HG03097 (cell line): Measurements from ENCODE around the gene DRAM2.
A peak's percentile ranks its signal among the peaks of the same experiment; 100 is the strongest.

Experiments
- ATAC-seq: cut with Tn5 transposase; IDR thresholded peaks from one replicate; pipeline ENCODE4 v1.9.1; 2021; ENCODE audit not compliant: unreplicated experiment, low FRiP score

DRAM2 gene

GRCh38 chr1:111139956-111140679, at the start of gene DRAM2, which contains the start of gene CEPT1:
Gene DRAM2 (minus strand): TSS chr1:111140093. CDS start chr1:111131554, 8,539 bp downstream.
Gene CEPT1 (plus strand): TSS chr1:111140223. CDS start chr1:111147715, 7,492 bp downstream.
- ATAC-seq = peak; percentile 54

DNA sequence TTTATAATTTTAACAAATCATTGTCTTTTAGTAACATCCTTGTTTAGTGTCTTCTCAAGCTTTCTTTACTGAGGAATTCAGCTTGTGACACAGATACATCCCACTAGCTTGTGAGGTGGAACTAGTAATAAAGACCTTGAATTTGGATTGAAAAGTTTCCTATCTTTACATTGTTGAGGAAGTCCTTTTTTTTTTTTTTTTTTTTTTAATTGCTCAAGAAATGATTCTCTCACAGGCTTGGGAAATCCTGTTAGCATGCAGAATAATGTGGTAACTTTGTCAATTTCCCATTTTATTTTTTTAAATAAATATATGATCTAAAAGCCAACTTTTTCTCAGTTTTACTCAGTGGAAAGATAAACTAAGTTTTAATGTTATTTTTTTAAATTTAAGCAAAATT, 44.8 kb upstream of the DRAM2 start:
- ATAC-seq = no peak

DNA sequence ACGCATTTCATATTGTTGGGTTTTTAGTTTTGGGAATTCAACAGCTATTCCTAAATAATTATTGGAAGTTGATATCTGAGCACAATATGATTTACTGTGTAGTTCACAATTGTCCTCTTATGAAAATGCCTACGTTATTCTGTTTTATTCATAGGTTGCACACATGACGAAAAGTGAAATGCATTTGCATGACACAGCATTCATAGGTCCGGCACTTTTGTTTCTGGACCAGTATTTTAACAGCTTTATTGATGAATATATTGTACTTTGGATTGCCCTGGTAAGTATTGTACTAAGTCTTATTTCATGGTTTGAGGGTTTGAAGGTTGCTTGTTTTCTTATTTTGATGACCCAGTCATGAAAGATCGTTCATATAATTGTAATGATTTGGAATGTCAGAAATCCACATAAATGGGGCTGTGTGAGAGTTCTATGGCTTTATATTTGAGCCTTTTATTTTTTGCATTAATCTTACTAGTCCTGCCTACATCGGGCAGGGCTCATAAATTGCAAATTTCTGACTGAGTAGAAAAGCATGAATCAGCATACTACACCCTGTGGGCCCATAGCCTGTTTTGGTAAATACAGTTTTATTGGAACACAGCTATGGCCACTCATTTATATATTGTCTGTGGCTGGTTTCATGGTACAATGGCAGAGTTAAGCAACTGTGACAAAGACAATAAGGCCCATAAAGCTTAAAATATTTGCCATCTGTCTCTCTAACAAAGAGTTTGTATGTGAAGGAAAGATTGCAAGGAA, 43.6 kb upstream of the DRAM2 start:
- ATAC-seq = no peak

DNA sequence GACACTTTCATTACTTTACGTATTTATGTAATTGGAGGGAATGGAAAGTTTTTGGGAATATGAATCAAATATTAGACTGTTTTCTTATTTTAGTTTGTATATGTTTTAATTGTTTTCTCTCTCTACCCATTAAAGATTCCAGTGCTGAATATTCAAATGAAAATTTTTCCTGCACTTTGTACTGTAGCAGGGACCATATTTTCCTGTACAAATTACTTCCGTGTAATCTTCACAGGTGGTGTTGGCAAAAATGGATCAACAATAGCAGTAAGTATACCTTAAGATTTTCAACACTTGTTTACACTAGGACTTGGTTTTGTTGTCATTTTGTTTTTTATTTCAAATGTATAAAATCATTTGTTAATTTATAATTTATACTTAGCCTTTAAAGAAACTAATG, 42.2 kb upstream of the DRAM2 start:
- ATAC-seq = no peak

GRCh38 chr1:111179968-111180533, 40.2 kb upstream of the DRAM2 start:
- no peak for ATAC-seq

DNA sequence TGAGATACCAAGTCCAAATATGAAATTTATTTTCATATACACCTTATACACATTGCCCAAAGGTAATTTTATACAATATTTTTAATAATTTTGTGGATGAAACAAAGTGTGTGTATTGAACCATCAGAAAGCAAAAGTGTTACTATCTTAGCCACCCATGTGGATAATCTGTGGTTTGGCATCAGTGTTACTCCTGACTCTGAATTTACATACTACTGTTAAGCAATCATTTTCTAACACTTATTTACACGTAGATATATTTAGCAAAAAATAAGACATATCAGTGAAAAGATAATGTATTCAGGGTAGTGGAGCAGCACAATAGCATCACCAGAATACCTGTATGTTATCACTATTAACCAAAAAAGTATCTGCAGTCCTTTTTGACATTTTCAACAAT, 36.8 kb upstream of the DRAM2 start:
- ATAC-seq = no peak

GRCh38 chr1:111175349-111175748, 35.5 kb upstream of the DRAM2 start:
- no peak for ATAC-seq

- ATAC-seq = no peak
Observed at GRCh38 chr1:111174070-111174469, 34.2 kb upstream of the DRAM2 start.

DNA sequence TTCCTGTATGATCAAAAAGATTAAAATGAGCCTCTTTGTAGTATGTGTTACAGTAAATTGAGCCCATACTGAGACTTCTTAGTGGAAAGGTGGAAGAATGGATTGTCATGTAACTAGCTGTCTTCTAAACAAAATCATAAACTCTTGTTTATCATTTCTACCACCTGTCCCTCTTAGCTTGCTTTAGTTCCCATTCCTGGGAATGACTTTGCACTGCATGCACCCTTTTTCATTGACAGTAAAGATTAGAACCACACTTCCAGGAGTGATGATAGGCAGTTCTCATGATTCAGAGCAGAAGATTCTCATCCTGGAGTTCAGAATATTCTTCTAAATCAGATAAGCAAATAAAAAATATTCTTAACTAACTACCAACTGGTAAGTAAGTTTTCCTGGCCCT, 32.6 kb upstream of the DRAM2 start:
- no peak for ATAC-seq

DNA sequence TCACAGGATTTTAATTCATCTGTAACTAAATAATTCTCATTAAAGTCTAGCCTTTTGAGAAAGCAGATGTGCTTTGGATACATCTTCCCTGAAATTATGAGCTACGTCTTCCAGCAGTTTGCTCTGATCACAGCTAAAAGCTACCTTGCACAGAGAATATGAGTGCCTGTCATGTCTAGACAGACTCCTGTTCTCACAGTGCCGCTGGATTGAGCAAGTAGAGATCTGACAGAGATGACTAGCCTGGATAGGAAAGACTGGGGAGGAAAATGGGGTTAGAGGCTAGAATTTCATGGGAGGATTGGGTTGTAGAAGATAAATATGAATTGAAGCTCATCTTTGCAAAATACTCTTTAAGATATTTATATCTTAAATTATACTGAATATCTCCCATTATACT, 24.3 kb upstream of the DRAM2 start:
- ATAC-seq = no peak

- ATAC-seq = no peak
Observed at GRCh38 chr1:111163363-111163762, 23.5 kb upstream of the DRAM2 start.

- no peak for ATAC-seq
Observed at GRCh38 chr1:111162488-111162880, 22.6 kb upstream of the DRAM2 start.

GRCh38 chr1:111161843-111162487, 22.1 kb upstream of the DRAM2 start:
- no peak for ATAC-seq

- no peak for ATAC-seq
Observed at GRCh38 chr1:111157431-111157830, 17.5 kb upstream of the DRAM2 start.

DNA sequence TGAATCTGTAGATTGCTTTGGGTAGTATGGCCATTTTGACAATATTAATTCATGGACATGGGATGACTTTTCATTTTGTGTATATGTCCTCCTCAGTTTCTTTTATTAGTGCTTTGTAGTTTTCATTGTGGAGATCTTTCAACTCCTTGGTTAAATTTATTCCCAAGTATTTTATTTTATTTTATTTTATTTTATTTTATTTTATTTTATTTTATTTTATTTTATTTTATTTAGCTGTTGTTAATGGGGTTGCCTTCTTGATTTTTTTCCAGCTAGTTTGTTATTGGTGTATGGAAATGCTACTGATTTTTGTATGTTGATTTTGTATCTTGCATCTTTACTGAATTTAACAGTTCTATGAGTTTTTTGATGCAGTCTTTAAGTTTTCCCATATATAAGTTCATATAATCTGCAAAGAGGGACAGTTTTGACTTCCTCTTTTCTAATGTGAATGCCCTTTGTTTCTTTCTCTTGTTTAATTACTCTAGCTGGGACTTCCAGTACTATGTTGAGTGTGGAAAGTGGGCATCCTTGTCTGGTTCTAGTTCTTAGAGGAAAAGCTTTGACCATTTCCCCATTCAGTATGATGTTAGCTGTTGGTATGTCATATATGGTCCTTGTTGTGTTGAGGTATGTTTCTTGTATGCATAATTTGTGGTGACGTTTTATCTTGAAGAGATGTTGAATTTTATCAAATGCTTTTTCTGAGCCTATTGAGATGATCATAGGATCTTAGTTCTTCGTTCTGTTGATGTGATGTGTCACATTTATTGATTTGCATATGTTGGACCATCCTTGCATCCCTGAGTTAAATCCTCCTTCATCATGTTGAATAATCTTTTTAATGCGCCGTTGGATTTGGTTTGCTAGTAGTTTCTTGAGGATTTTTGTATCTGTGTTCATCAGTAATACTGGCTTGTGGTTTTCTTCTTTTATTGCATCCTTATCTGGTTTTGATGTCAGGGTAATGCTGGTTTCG, 14.4 kb upstream of the DRAM2 start:
- no peak for ATAC-seq

DNA sequence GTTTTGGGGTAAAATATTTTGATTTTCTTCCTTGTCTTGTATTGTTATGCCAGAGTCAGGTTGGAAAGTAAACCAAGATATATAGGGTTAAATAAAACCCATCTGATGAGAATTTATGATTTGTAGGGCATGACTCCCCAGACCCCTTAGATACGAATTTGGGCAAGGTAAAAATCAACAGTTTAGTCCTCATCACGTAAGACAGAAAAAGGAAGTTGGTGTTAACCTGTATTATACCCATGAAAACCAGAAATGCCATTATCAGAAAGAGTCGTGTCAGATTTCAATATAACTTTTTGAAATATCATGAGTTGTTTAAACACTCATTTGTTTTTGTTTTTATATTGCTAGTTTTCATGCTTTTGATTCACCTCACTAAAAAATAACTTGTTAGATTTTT, 11.9 kb upstream of the DRAM2 start:
- ATAC-seq = no peak

GRCh38 chr1:111148376-111148881, 8.5 kb upstream of the DRAM2 start:
- ATAC-seq = no peak

DNA sequence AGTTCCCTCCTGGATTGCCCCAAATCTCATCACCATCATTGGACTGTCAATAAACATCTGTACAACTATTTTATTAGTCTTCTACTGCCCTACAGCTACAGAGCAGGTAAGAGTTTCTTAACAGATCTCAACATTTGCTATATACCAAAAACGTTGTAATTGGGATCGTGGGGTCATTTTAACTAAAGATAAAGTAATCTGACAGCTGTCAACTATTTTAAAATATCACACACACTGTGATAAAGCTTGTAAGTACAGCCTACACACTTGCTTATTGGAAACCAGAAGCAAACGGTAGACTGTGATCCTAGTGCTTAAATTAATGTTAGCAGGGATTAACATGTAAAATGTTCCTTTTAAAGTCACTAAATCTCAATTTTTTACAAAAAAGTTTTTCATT, 8.1 kb upstream of the DRAM2 start:
- no peak for ATAC-seq

DNA sequence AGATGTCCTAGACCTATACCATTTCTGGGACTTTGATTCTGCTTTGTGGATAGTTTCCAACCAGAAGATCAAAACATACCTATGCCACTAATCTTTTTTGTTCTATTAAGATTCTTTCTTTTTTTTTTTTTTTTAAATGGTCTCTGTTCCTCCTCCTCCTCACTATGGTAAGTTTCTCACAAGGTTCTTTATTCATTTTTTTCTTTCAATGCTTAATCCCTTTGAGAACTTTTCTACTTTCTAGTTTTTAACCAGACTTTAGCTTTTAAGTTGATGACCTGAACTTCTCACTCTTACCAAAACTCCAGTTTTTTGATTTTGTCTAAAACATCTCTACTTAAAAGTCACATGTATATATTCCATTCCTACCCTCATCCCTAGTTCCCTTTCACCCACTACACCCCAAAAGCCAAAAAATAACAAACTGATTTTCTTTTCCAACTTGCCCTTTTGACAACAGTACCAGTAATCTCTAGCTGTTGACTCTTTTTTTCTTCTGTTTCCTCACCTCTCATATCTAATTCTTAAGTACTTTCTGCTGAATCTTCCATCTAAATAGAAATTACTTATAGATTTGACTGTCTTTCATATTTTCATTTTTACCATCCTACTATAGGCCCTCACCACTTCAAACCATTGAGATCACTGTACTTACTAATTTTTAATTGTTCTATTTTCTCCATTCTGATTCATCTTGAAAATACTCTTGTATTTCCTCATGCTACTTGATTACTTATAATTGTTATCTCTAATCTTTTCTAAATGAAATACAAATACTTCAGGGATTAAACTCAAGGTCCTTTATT, 6.3 kb upstream of the DRAM2 start:
- no peak for ATAC-seq
